NCI-H2196 (cell line): ENCODE measurements around the gene LCE1C.

ENCODE experiments used
- DNase-seq: peaks from one replicate; lab custom pipeline; 2025; ENCODE audit not compliant: unreplicated experiment; lab: John Stamatoyannopoulos, UW

Gene LCE1C

DNA sequence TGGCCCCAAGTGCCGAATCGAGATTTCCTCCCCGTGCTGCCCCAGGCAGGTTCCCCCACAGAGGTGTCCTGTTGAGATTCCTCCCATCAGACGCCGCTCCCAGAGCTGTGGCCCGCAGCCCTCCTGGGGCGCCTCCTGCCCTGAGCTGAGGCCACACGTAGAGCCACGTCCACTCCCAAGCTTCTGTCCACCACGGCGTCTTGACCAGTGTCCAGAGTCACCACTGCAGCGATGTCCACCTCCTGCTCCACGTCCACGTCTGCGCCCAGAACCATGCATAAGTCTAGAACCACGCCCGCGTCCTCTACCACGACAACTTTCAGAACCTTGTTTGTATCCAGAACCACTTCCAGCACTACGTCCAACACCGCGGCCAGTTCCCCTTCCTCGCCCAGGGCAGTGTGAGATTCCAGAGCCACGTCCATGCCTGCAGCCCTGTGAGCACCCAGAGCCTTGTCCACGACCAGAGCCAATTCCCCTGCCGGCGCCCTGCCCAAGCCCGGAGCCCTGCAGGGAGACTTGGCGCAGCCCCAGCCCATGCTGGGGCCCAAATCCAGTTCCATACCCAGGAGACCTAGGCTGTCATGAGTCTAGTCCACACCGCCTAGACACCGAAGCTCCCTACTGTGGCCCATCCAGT, 45.8 kb downstream of the LCE1C start:
- DNase-seq, result no peak

GRCh38 chr1:152759453-152760173, 46.8 kb downstream of the LCE1C start:
- no peak for DNase-seq

DNA sequence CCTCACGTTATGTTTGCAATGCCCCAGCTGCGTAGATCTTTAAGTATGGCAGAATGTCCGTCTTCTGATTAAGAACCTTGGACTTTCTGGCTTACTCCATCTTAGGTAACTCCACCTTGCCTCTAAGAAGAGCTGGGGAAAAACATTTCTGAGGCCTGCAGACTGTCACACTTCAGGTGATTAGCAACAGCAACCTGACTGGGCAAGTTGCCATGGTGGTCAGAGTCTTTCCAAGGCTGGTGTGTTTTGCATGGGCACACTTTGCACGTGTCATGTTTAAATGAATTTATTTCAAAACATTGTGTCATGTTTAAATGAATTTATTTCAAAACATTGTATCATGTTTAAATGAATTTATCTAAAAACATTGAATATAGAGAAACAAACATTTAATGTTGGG, 47.8 kb downstream of the LCE1C start:
- no peak for DNase-seq

- no peak for DNase-seq
These were observed 48.7 kb downstream of the LCE1C start, which contains the start of gene KPRP for GRCh38 chr1:152757747-152758146. Gene KPRP, plus strand, starts transcription at chr1:152758025. Its CDS starts 1,564 bp downstream, at chr1:152759589.

- no peak for DNase-seq
These were observed 49.6 kb downstream of the LCE1C start for GRCh38 chr1:152756872-152757271.
